Caco-2 (cell line): ENCODE data around the gene SLAMF6. TPM values are rescaled to one million over a fixed set of nuclear protein-coding genes. Genes with fewer than 3 reads are reported as not detected.

Experiments
- BruUV-seq: library from RNA; stranded (reverse); fragments of 400-500 nt; replicated peaks from 2 replicates; lab custom pipeline; 2021; lab: Mats Ljungman, UMichigan
- CTCF ChIA-PET: fragments of 300-600 bp; sonication (Branson Sonifier 250); formaldehyde crosslinking; loops from one replicate; lab custom pipeline; 2022; ENCODE audit warnings: antibody characterized with exemption; lab: Charles Lee
- POLR2A ChIA-PET: fragments of 300-600 bp; sonication (Branson Sonifier 250); formaldehyde crosslinking; loops from one replicate; lab custom pipeline; 2022; ENCODE audit warnings: antibody characterized with exemption; lab: Charles Lee
- DNase-seq, 2 experiments: peaks; one replicate each; pipeline versions ENCODE4 v3.0.0 to v3.0.0-alpha.2; 2020 to 2022
- H3K27me3 ChIP-seq: replicated peaks from 2 replicates; pipeline ENCODE4 v1.6.0; 2011; ENCODE audit warnings: low read length; ENCODE audit not compliant: control insufficient read depth, insufficient read depth
- H3K36me3 ChIP-seq: 2 replicates; pipeline ENCODE4 v1.5.1; 2011; ENCODE audit warnings: low read length; ENCODE audit not compliant: control insufficient read depth, insufficient read depth
- H3K4me1 ChIP-seq: fragments of 250-450 bp; sonication (Bioruptor Pico); 2 replicates; pipeline ENCODE4 v1.5.1; 2020; ENCODE audit warnings: mild to moderate bottlenecking
- H3K4me3 ChIP-seq: 2 replicates; pipeline ENCODE4 v1.5.1; 2011; ENCODE audit warnings: low read depth, mild to moderate bottlenecking, control low read depth, low read length
- H3K9me3 ChIP-seq: fragments of 250-450 bp; sonication (Bioruptor Pico); 2 replicates; pipeline ENCODE4 v1.5.1; 2020; ENCODE audit warnings: mild to moderate bottlenecking, moderate library complexity
- H3K27ac Mint-ChIP-seq: one replicate; pipeline ENCODE4 v1.8.0; 2022; ENCODE audit warnings: mixed read lengths; ENCODE audit not compliant: unreplicated experiment
- H3K27me3 Mint-ChIP-seq: one replicate; pipeline ENCODE4 v1.8.0; 2022; ENCODE audit warnings: mixed read lengths; ENCODE audit not compliant: insufficient read depth, unreplicated experiment
- H3K36me3 Mint-ChIP-seq: one replicate; pipeline ENCODE4 v1.8.0; 2022; ENCODE audit warnings: mild to moderate bottlenecking, mixed read lengths; ENCODE audit not compliant: insufficient read depth, unreplicated experiment
- H3K4me1 Mint-ChIP-seq: one replicate; pipeline ENCODE4 v1.8.0; 2022; ENCODE audit warnings: low read depth, mixed read lengths; ENCODE audit not compliant: unreplicated experiment
- H3K4me3 Mint-ChIP-seq: one replicate; pipeline ENCODE4 v1.8.0; 2022; ENCODE audit warnings: mild to moderate bottlenecking, moderate library complexity, mixed read lengths; ENCODE audit not compliant: unreplicated experiment
- H3K9me3 Mint-ChIP-seq: one replicate; pipeline ENCODE4 v1.8.0; 2022; ENCODE audit warnings: mixed read lengths; ENCODE audit not compliant: unreplicated experiment
- intact Hi-C: fragments of 100-400 bp; cut with micrococcal nuclease; formaldehyde crosslinking; loops from one replicate; pipeline ENCODE4 v1.10.0; 2022; ENCODE audit not compliant: unreplicated experiment
- total RNA-seq: library from RNA; stranded (reverse); gene quantifications from 2 replicates; pipeline ENCODE4 v1.2.3, GENCODE V29; 2022
- TF ChIP-seq, protein P1 (sequence below), 2 experiments: fragments of 200-600 bp in 1 of 2; IDR thresholded peaks; 1 replicate in 1 of 2; 2 replicates in 1 of 2; pipeline versions ENCODE4 v1.5.1 to v1.8.0; 2011 to 2022; ENCODE audit warnings: antibody characterized with exemption in 1 of 2, control low read depth in 1 of 2, inconsistent platforms in 1 of 2, low read depth in 1 of 2, low read length in 1 of 2, mild to moderate bottlenecking in 1 of 2, moderate library complexity in 1 of 2; ENCODE audit not compliant: insufficient read depth in 1 of 2, severe bottlenecking in 1 of 2, unreplicated experiment in 1 of 2

SLAMF6 gene
- total RNA-seq, 1 experiment from 2014 or later: not detected

DNA sequence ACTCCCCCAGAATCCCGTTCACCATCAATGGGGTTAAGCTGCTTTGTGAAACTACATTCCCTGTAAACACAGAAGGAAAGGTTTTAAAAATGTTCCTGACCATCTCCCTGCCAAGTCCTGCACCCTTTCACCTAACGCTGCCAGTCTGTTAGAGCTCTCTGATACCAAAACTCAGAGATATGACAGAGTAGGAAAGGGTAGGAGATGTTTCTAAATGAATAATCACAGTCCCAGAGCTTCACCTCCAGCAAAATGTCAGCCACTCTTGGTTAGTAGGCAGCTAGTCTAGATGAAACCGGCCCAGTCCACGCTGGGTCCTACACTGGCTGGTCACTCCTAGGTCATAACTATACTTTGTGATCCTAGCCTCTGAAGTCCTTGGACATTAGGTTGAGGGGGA is 26.7 kb downstream of the SLAMF6 start:
- no peaks in the 10 kb centered on the region for H3K4me1 Mint-ChIP-seq
- H3K9me3 ChIP-seq: no peaks in the 10 kb centered on the region
- peaks cover 3% of the 10 kb centered on the region for H3K27me3 Mint-ChIP-seq
- H3K27ac Mint-ChIP-seq: no peak overlapping the region
- H3K36me3 ChIP-seq: no peaks in the 10 kb centered on the region
- BruUV-seq: no TSS peak
- TF ChIP-seq, protein P1, sequence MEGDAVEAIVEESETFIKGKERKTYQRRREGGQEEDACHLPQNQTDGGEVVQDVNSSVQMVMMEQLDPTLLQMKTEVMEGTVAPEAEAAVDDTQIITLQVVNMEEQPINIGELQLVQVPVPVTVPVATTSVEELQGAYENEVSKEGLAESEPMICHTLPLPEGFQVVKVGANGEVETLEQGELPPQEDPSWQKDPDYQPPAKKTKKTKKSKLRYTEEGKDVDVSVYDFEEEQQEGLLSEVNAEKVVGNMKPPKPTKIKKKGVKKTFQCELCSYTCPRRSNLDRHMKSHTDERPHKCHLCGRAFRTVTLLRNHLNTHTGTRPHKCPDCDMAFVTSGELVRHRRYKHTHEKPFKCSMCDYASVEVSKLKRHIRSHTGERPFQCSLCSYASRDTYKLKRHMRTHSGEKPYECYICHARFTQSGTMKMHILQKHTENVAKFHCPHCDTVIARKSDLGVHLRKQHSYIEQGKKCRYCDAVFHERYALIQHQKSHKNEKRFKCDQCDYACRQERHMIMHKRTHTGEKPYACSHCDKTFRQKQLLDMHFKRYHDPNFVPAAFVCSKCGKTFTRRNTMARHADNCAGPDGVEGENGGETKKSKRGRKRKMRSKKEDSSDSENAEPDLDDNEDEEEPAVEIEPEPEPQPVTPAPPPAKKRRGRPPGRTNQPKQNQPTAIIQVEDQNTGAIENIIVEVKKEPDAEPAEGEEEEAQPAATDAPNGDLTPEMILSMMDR (IDR thresholded peaks at IDR 0.05; ENCODE audit: insufficient read depth in 1 of 2, low read depth in 1 of 2, low read length in 1 of 2, severe bottlenecking in 1 of 2, unreplicated experiment in 1 of 2): no peak
- H3K4me3 ChIP-seq: no peak overlapping the region
- no peaks in the 10 kb centered on the region for H3K36me3 Mint-ChIP-seq
- CTCF ChIA-PET: no interaction called here
- H3K27me3 ChIP-seq: no peaks in the 10 kb centered on the region
- H3K9me3 Mint-ChIP-seq: no peaks in the 10 kb centered on the region
- no peaks in the 10 kb centered on the region for H3K4me1 ChIP-seq
- POLR2A ChIA-PET: no interaction called here
- DNase-seq: no peak
- intact Hi-C loops: no loop called here
- H3K4me3 Mint-ChIP-seq: no peak overlapping the region

DNA sequence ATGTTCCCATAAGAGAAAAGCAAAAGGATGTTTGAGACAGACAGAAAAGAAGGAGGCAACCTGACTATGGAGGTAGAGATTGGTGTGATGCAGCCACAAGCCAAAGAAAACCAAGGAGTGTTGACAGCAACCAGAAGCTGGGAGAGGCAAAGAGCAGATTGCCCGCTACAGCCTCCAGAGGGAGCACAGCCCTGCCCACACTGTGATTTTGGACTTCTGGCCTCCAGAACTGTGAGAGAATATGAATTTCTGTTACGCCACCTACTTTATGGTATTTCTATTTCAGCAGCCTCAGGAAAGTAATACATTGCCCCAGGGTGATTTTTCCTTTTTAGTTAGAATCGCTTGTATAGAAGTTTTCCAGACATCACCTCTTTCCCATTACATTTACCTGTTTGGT is 28.4 kb downstream of the SLAMF6 start:
- no peaks in the 10 kb centered on the region for H3K9me3 Mint-ChIP-seq
- Histone ChIP-seq H3K4me1 (no peaks in the 10 kb centered on the region), H3K9me3 (no peaks in the 10 kb centered on the region), H3K36me3 (no peaks in the 10 kb centered on the region), H3K27me3 (no peaks in the 10 kb centered on the region), H3K4me3 (no peak overlapping the region)
- TF ChIP-seq, protein P1 (IDR thresholded peaks at IDR 0.05; ENCODE audit: insufficient read depth in 1 of 2, low read depth in 1 of 2, low read length in 1 of 2, severe bottlenecking in 1 of 2, unreplicated experiment in 1 of 2): peak; percentile 54 to 71
- no peak overlapping the region for H3K27ac Mint-ChIP-seq
- H3K36me3 Mint-ChIP-seq: no peaks in the 10 kb centered on the region
- intact Hi-C loops: loop anchor here (1.0 to 5.0 kb wide), 2 partner anchors 67 to 113 kb away; no protein-coding TSS in a partner anchor
- peak in 1 of 2 experiments; percentile 51 for DNase-seq
- BruUV-seq: no TSS peak
- H3K4me3 Mint-ChIP-seq: no peak overlapping the region
- POLR2A ChIA-PET: no interaction called here
- CTCF ChIA-PET: no interaction called here
- H3K4me1 Mint-ChIP-seq: no peaks in the 10 kb centered on the region
- peaks cover 3% of the 10 kb centered on the region for H3K27me3 Mint-ChIP-seq

- no peak for DNase-seq
- Mint-ChIP-seq H3K4me3 (no peak overlapping the region), H3K27ac (no peak overlapping the region), H3K36me3 (no peaks in the 10 kb centered on the region), H3K4me1 (no peaks in the 10 kb centered on the region), H3K9me3 (no peaks in the 10 kb centered on the region), H3K27me3 (peaks cover 3% of the 10 kb centered on the region)
- no peaks in the 10 kb centered on the region for H3K9me3 ChIP-seq
- no peak overlapping the region for H3K4me3 ChIP-seq
- TF ChIP-seq, protein P1 (IDR thresholded peaks at IDR 0.05; ENCODE audit: insufficient read depth in 1 of 2, low read depth in 1 of 2, low read length in 1 of 2, severe bottlenecking in 1 of 2, unreplicated experiment in 1 of 2): no peak
- intact Hi-C loops: loop anchor here (5.0 kb wide), 1 partner anchor 65 kb away; no protein-coding TSS in a partner anchor
- CTCF ChIA-PET: no interaction called here
- no peaks in the 10 kb centered on the region for H3K27me3 ChIP-seq
- no TSS peak for BruUV-seq
- POLR2A ChIA-PET: no interaction called here
- no peaks in the 10 kb centered on the region for H3K4me1 ChIP-seq
- H3K36me3 ChIP-seq: no peaks in the 10 kb centered on the region
These were observed 30.4 kb downstream of the SLAMF6 start for GRCh38 chr1:160492617-160493016.
